GM10248 (cell line): Measurements from ENCODE around the gene NYAP1.

Experiments used
- CTCF ChIA-PET: fragments of 300-600 bp; sonication (Branson Sonifier 250); formaldehyde crosslinking; extraction: SDS; loops from one replicate; lab custom pipeline; 2021; ENCODE audit warnings: antibody characterized with exemption; lab: Yijun Ruan, JAX
- POLR2A ChIA-PET: fragments of 350-650 bp; sonication (Branson Sonifier 250); formaldehyde crosslinking; extraction: SDS; loops from one replicate; lab custom pipeline; 2020; ENCODE audit warnings: antibody characterized with exemption; lab: Yijun Ruan, JAX
- DNase-seq: peaks from one replicate; pipeline ENCODE4 v3.0.0; 2012; ENCODE audit errors: extremely low spot score
- CTCF ChIP-seq: IDR thresholded peaks from 2 replicates; pipeline ENCODE4 v1.5.1; 2012; ENCODE audit warnings: mild to moderate bottlenecking, low read depth; ENCODE audit errors: extremely low read depth, missing control alignments, control extremely low read depth

NYAP1 gene

GRCh38 chr7:100465299-100465698 is 18.4 kb upstream of the NYAP1 start:
- DNase-seq: no peak
- TF ChIP-seq CTCF: no peak
- POLR2A ChIA-PET: interaction anchor here (0.7 to 1.0 kb wide), 2 partner anchors 12 to 57 kb away, joined by 4 to 6 read pairs; no protein-coding TSS in a partner anchor
- CTCF ChIA-PET: interaction anchor here (1.1 to 4.1 kb wide), 5 partner anchors 8 to 124 kb away, joined by 3 to 20 read pairs (median 6); no protein-coding TSS in a partner anchor

- POLR2A ChIA-PET: interaction anchor here (1.0 kb wide), 1 partner anchor 12 kb away, joined by 4 read pairs; no protein-coding TSS in a partner anchor
- TF ChIP-seq CTCF: no peak
- DNase-seq: peak; percentile 47
Measured at GRCh38 chr7:100465702-100466311, 17.9 kb upstream of the NYAP1 start.

GRCh38 chr7:100466653-100467605 is 16.8 kb upstream of the NYAP1 start:
- ChIA-PET POLR2A (interaction anchor here (0.6 kb wide), 1 partner anchor 169 kb away, joined by 6 read pairs; no protein-coding TSS in a partner anchor), CTCF (interaction anchor here (1.0 to 4.8 kb wide), 3 partner anchors 14 to 122 kb away, joined by 3 to 46 read pairs (median 3); no protein-coding TSS in a partner anchor)
- TF ChIP-seq CTCF: no peak
- no peak for DNase-seq

More at GRCh38 chr7:100465702-100466311, 17.9 kb upstream of the NYAP1 start:
- CTCF ChIA-PET: interaction anchor here (0.7 to 4.1 kb wide), 6 partner anchors 9 to 123 kb away, joined by 3 to 20 read pairs (median 6); no protein-coding TSS in a partner anchor

- POLR2A ChIA-PET: no interaction called here
- DNase-seq: no peak
- TF ChIP-seq CTCF: no peak
- CTCF ChIA-PET: interaction anchor here (1.0 to 4.8 kb wide), 3 partner anchors 13 to 121 kb away, joined by 3 to 46 read pairs (median 3); no protein-coding TSS in a partner anchor
Measured at GRCh38 chr7:100467638-100468373, 15.9 kb upstream of the NYAP1 start.

- POLR2A ChIA-PET: interaction anchor here (0.8 kb wide), 1 partner anchor 10 kb away, joined by 3 read pairs; the partner anchor contains the start of gene TSC22D4
- CTCF ChIA-PET: interaction anchor here (0.6 to 4.8 kb wide), 34 partner anchors 9 to 826 kb away, joined by 3 to 46 read pairs (median 4); partner anchors contain the start of genes AGFG2, FBXO24, LRCH4 and MEPCE
- peak; percentile 89 for DNase-seq
- peak; percentile 98 for TF ChIP-seq CTCF
Measured at GRCh38 chr7:100469227-100470044, 14.3 kb upstream of the NYAP1 start.
